IPS-11a (cell line): Measurements from ENCODE around the gene CNPY3.

Source experiments
- H3K4me3 ChIP-seq: one replicate; pipeline ENCODE4 v1.5.1; 2013; ENCODE audit warnings: low read depth, low read length, control low read depth

The CNPY3 gene

DNA sequence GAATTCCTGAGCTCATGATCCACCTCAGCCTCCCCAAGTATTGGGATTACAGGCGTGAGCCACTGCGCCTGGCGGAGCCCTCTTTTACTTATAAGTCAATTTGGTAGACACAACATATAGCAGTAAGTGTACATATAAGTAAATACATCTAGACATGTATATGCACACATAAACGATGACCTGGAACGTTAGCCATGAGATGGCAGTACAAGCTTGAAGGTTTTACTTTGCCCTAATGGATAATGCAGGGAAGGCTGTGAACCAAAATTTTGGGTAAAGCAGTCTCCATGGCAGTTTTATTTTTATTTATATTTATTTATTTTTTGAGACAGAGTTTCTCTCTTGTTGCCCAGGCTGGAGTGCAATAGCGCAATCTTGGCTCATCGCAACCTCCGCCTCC, 28.8 kb downstream of the CNPY3 start:
- no peak overlapping the region for H3K4me3 ChIP-seq

GRCh38 chr6:42959917-42960242, 30.6 kb downstream of the CNPY3 start:
- H3K4me3 ChIP-seq = peak overlapping the region; percentile 61

GRCh38 chr6:42960243-42961019, 31.2 kb downstream of the CNPY3 start, which contains the start of gene GNMT:
GNMT (plus strand) TSS chr6:42960754; CDS start chr6:42960768, 14 bp downstream.
- H3K4me3 ChIP-seq = peak within 1 kb of the TSS; percentile 61

- H3K4me3 ChIP-seq = peak overlapping the region; percentile 61
These were observed 31.8 kb downstream of the CNPY3 start for GRCh38 chr6:42961020-42961470.

DNA sequence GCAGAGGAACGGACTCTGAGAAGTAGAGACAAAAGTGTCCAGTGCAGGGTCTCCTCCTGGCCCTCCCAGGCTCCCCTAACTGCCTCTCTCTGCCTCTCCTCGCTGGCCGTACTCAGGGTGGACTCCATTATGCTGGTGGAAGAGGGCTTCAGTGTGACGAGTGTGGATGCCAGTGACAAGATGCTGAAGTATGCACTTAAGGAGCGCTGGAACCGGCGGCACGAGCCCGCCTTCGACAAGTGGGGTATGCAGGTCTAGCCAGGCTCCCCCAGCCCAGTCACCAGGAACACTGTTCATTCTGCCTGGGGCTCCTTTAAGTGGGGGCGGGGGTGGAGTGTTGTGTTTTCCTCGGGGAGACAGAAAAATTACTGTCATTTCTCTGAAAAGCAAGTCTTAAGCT, 32.8 kb downstream of the CNPY3 start:
- H3K4me3 ChIP-seq = no peak overlapping the region

- H3K4me3 ChIP-seq = no peak overlapping the region
These were observed 33.4 kb downstream of the CNPY3 start for GRCh38 chr6:42962502-42963178.

DNA sequence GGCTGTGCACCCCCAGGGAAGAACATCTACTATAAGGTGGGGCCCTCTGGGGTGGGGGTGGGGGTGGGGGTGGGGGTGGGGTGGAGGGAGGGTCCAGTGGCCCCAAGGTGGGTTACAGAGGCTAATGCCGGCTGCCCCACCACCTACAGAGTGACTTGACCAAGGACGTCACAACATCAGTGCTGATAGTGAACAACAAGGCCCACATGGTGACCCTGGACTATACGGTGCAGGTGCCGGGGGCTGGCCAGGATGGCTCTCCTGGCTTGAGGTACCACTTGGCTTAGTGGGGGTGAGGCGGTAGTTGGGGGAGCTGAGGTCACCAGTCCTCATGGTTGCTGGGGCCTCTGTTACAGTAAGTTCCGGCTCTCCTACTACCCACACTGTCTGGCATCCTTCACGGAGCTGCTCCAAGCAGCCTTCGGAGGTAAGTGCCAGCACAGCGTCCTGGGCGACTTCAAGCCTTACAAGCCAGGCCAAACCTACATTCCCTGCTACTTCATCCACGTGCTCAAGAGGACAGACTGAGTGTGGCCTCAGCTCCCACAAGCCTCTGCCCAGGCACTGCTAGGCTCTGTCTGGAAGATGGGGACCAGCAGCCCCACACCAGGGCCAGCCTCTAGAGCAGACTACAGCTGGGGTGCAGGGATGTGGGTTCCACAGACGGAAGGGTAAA, 34.0 kb downstream of the CNPY3 start:
- no peak overlapping the region for H3K4me3 ChIP-seq

DNA sequence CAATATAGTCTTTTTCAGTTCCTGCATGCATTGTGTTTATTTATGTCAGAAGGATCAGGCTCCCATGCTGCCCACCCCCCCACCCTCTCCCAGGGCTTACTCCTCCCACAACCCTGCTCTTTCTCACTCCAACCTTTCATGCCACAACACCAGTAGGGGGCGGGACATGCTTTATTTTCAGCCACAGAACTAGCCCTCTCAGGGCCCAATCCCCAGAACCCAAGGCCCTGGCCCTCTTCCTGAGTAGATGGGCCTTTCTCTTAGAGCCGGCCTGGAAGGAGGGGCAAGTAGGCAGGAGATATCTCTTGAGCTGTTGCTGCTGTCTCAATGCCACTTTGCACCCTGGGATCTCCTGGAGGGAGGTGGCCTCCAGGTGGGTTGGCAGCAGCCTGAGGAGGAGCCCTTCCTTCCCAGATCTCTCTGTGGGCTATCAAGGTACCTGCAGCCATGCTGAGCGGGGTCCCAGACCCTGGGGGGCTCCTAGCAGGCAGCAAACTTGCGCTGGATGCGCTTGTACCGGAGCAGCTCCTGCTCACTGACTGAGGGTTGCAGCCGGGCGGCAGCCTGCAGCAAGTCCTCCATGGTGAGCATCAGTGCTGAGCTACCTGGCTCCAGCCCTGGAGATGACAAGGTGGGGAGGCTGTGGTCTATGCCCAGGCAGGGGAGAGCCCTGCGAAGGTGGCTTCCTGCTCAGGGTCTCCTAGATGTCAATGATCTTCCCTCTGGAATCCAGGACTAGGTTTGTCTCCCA, 34.8 kb downstream of the CNPY3 start:
- H3K4me3 ChIP-seq = no peak overlapping the region

DNA sequence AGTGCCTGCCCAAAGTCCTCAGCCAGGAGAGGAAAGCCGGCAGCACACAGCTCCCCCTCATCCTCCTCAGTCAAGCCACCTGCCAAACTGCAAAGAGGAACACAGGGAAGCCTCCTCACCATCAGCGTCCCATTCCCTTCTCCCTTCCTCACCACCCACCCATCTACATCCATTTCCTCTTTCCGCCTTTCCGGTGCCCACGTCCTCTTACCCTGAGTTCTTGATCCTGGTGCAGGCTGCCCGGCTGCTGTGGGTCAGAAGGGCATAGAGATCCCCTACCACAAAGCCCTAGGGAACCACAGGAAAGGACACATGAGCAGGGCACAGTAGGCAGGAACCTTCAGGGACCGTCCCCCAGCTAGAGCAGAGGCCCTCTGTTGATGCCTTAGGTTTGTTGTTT, 37.3 kb downstream of the CNPY3 start:
- no peak overlapping the region for H3K4me3 ChIP-seq

GRCh38 chr6:42967228-42967627, 37.9 kb downstream of the CNPY3 start:
- no peak overlapping the region for H3K4me3 ChIP-seq

DNA sequence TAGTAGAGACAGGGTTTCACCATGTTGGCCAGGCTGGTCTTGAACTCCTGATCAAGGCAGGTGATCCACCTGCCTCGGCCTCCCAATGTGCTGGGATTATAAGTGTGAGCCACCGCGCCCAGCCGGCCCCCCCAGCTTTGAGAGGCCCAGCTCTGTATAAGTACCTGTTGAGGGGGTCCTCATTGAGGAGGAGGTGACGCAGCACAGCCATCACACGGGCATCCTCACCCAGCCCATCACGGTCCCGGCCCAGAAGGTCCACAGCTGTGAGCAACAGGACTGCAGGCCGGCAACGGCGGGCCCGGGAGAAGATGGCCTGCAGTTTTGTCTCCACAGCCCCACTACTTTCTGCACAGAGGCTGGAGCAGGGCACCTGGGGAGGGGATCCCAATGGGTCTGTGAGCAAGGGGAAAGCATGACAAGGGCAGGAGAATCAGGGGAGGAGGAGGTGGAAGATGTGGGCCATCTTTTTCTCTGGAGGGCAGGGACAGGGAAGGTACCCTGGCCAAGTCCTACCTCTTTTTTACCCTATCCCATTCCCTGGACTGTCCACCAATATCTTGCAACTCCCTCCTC, 38.9 kb downstream of the CNPY3 start:
- no peak overlapping the region for H3K4me3 ChIP-seq

- H3K4me3 ChIP-seq = no peak overlapping the region
These were observed 39.5 kb downstream of the CNPY3 start for GRCh38 chr6:42968783-42969182.

GRCh38 chr6:42969431-42969830, 40.2 kb downstream of the CNPY3 start:
- no peak overlapping the region for H3K4me3 ChIP-seq

GRCh38 chr6:42969934-42970333, 40.7 kb downstream of the CNPY3 start:
- no peak overlapping the region for H3K4me3 ChIP-seq

- H3K4me3 ChIP-seq = no peak overlapping the region
These were observed 41.8 kb downstream of the CNPY3 start for GRCh38 chr6:42970871-42971612.

- H3K4me3 ChIP-seq = no peak overlapping the region
These were observed 42.6 kb downstream of the CNPY3 start for GRCh38 chr6:42971746-42972327.

DNA sequence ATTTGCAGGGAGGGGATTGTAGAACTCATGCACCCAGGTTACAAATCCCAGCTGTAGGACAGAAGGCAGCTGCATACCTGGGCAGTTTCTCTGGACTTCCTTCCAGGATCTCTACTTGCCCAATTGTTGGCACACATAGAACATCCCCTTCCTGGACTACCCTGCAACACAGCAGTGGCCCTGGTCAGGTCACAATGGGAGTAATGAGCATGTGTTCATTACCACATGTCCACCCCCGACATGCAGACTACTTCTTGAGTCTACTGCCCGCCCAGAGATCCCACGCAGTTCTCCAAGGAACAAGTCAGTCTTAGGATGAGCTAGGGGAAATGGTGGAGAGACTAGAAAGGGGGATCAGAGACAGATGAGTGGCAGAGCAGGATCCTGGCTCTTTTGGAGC, 44.6 kb downstream of the CNPY3 start:
- H3K4me3 ChIP-seq = no peak overlapping the region

GRCh38 chr6:42974919-42975505, 45.7 kb downstream of the CNPY3 start:
- H3K4me3 ChIP-seq = no peak overlapping the region

GRCh38 chr6:42978487-42978838, 49.2 kb downstream of the CNPY3 start:
- peak overlapping the region; percentile 70 for H3K4me3 ChIP-seq
